Measurements from ENCODE around the gene ADARB2.
"Not testable (repeated sequence)": the region's sequence is repeated elsewhere in the genome, so short reads cannot be mapped to it uniquely, and the experiment has no call there.

ADARB2 gene

DNA sequence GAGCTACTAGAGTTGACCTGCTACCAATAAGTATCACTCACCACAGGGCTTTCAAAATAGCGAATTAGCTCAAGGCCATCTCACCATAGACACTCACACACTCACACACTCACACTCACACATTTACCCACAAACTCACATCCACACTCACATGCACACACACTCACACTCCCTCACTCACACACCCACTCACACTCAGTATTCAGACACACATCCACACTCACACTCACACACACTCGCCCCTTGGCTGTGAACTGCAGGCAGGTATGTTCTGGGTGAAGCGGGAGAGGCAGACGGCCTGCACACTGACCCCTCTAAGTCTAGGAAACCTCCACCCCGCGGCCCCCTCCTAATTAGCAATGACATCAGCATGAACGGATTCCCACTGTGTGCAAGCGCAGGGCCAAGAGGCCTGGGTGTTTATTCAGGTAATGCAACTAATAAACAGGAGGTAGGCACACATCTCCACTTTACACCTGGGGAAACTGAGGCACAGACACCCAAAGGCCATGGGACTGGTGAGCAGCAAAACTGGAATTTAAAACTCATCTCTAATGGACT is 94.6 kb downstream of the ADARB2 start:
- DNase-seq (ENCODE audit: low spot score) = no peak

DNA sequence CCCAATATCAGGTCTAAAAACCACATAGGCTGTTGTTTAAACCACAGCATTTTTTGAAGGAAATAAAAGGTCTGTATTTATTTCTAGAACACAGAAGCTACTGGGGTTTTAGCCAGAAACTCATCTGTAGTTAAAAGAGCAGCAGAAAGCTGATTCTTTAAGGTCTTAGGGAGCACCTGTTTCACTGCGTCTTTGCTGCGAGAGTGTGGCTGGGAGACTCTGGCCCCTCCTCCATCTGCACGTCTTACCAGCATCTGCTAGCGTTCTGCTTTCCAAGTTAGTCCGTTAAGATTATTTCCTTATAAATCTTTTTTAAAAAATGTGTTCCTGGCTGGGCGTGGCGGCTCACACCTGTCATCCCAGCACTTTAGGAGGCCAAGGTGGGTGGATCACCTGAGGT is 95.9 kb downstream of the ADARB2 start:
- DNase-seq (ENCODE audit: low spot score) = no peak

DNA sequence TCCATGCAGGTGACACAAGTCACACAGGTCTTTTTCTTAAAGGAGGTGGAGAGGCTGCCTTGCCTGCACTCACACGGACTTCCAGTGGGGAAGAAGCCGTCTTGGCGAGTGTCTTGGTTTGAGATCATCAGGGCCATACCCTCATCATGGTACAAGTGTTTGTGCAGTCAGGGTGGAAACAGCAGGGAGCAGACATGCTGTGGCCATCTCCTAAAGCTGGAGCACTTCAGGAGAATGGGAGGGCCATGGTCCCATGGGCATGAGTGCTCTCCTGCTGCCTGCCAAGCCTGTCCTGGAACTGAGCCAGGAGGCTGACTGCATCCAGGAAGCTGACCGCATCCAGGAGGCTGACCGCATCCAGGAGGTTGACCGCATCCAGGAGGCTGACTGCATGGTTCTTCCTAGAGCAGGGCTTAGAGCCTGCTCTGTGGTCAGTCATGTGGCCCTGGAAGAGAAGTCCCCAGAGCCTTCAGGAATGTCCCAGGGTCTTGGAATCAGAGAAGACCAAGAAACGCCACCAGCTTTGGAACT is 98.4 kb downstream of the ADARB2 start:
- DNase-seq (ENCODE audit: low spot score) = no peak

DNA sequence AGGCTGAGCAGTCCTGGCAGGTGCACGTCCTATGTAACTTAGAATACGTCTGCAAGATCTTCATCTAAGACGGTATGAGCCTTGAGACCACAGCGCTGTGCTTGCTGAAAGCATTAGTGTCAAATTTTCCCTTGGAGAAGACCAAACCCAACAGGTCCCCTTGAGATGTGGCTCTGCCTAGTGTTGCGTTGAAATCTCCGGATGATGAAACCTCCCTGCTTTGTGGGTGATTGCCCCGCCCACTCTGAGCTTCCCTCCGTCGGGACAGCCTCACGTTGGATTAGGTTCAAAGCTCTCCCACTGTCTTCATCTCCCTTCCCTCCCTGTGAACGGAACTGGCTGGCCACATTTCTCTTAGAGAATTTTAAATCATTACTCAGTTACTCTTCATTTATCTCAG is 102.0 kb downstream of the ADARB2 start:
- no peak for DNase-seq (ENCODE audit: low spot score)

DNA sequence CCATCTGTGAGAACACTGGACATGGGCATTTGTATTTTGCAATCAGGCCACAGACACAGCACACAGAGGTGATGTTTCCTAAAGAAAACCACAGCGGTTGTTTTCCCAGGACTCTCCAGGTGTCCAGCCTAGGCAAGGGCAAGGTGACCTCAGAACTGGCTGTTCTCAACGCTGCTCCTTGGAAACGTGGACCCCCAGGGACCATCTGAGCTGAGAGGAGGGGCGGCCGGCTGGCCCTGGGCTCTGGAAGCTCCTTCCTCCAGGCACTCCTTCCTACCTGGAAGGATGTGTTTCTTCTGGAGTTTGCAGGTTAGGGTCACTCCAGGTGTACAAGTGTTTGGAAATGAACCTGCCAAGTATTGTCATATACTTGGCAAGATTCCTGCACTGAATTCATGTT is 103.1 kb downstream of the ADARB2 start:
- no peak for DNase-seq (ENCODE audit: low spot score)

DNA sequence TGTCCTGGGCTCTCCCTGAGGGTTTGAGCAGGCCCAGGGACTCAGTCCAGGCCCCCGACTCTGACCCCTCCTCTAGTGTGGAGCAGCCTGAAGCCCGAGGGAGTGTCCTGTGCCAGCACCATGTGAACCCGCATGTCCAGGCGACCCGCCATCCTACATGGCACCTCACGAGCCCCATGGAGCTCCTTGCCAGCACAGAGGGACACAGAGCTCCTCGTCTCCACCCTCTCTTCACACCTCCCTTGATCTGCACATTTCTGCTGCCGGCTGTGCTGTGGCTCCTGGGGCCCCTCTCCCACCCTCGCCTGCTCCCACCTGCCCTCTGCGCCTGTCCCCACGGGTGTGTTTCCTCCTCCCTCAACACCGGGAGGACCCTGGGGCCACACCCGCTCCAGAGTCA is 103.5 kb downstream of the ADARB2 start:
- DNase-seq (ENCODE audit: low spot score) = no peak

DNA sequence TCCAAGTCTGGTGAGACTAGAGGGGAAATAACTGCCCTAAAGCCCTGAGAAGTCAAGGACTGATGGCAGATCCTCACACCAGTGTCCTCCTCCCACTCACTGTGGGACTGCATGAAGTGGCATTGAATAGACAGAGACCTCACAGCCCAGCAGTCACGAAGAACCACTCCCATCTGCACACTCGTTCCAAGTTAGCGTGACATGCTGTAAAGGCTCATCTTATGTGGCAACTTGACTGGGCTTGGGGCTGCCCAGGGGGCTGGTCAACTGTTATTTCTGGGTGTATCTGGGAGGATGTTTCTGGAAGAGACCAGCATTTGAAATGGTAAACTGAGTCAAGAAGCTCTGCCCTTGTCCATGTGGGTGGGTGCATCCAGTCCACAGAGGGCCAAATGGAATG is 104.7 kb downstream of the ADARB2 start:
- no peak for DNase-seq (ENCODE audit: low spot score)

DNA sequence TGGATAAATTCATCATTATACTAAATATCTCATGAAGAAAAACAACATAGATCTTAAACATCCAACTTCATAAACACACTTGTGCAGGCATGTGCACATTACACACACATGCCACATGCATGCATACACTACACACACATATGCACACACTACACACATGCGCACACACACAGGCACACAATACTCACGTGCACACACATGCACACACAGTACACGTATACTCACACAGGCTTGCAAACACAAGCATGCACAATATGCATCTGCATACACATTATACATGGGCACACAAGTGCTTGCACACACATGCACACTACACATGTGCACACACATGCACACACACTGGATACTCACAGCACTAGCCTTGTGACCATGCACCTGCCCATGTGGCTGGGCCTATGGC is 105.2 kb downstream of the ADARB2 start:
- no peak for DNase-seq (ENCODE audit: low spot score)

DNA sequence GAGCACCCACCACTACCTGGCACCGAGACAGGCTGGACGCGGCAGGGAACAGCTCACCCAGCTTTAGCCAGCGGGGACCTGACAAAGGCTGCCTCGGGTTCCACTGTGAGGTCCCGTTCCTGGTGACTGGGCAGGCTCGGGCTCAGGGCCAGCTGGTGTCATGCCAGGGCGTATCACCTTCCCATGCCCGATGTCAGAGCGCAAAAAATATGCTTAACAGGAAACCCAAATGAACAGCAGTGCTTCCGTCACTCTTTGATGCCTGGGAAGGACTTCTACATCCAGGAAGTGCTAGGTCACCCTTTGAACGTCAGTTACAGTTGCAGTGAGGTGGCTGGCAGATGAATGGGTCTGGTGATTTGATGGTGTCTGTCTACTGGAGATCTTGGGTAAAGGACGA is 106.0 kb downstream of the ADARB2 start:
- no peak for DNase-seq (ENCODE audit: low spot score)

DNA sequence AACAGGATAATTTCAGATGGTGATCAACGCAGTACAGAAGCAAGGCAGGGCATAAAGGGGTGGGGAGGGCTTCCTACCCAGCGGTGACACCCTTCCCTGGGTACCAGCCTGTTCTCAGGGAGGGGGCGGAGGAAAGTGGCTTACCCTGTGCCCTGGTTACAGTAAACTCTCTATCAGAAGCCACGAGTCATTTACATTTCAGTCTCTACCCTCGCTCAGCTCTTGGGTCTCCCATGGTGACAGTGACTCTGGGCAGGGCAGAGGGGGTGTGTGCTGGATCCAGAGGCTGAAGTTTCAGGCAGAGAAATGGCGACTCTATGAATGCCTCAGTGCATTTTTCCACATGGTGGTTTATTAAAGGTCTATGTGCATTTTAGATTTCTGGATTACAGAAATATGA is 107.0 kb downstream of the ADARB2 start:
- DNase-seq (ENCODE audit: low spot score) = no peak

DNA sequence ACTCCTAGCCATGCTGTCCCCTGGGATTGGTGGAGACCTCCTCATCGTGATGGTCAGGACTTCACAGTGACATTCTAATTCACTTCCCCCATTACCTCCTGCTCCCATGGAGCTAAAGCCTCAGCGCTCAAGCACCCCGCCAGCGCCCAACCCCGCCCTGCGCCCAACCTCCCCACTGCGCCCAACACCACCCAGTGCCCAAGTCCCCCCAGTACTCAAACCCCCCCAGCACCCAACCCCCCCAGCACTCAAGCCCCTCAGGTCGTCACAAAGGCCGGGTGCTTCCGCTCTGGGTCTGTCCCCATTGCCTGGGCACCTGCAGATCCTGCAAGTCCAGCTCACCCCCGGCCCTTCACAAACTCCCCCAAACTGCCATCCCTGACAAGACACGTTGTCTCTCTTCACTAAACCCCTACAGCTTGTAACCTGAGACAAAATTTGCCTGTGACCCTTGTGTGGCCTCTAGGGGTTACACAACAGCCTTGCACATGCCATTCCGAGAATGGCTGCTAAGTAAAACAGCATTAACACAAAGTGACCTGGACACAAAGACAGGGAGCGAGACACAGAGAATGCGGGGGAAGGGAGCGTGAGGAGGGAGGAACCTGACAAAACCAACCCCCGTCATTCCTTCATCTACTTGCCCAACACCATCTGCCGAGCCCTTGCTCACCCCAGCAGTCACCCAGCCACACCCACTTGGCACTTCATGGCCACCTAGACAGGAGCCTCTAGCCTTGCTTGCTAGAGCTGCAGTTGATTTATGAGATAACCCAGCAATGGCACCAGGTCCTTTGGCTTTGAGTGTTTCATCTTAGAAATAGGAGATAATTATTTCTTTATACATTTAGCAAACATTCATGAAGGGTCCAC is 107.8 kb downstream of the ADARB2 start:
- no peak for DNase-seq (ENCODE audit: low spot score)

DNA sequence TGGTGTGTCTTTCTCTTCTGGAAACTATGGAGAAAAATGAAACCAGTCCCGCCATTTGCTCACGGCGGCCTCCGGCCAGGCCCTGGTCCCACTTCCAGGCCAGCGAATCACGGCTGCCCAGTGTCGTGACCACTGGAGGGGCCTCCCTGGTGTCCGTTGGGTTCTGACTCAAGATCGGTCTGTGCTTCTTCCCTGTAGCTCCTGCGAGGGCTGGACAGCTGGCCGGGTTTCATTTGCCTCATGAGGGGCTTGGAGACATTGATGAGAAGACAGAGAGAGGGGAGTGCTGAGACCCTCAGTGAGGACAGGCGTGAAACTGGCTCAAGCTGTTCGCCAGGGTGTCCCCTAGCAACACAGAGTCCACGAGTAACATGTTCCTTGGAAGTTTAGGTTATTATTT is 108.6 kb downstream of the ADARB2 start:
- DNase-seq (ENCODE audit: low spot score) = no peak

DNA sequence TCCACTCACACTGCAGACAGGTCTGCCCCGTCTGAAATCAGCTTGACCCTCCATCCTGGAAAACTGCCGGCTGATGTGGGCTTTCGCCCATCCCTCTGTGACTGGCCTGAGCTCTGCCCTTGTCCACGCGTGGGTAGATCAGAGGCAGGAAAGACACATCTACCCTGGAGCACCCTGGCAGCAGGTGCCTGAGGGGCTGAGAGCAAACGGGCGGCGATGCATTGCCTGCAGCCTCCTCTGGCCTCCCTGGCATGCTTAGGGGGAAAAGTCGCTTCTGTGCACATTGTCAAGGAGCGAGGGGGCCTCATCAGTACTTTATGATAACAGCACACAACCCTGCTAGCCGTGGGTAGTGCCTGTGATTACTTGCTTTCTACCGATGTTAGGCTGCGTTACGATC is 109.4 kb downstream of the ADARB2 start:
- no peak for DNase-seq (ENCODE audit: low spot score)

DNA sequence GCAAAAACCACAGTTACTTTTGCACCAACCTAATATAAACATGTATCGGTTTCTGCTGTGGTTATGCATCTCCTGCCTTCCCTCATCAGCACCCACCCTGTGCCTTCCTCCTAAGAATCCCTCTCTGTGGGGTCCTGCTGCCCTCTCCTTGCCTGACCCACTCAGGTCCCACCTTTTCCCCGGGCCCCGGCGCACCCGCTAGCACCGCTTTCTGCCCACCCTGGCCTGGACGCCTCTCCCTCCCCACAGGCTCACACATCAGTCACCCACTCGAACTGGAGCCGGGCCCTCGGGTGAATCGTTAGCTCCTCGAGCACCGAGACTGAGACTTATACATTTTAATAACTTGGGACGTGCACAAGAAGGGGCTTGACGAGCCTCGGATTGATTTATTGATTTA is 110.5 kb downstream of the ADARB2 start:
- no peak for DNase-seq (ENCODE audit: low spot score)

DNA sequence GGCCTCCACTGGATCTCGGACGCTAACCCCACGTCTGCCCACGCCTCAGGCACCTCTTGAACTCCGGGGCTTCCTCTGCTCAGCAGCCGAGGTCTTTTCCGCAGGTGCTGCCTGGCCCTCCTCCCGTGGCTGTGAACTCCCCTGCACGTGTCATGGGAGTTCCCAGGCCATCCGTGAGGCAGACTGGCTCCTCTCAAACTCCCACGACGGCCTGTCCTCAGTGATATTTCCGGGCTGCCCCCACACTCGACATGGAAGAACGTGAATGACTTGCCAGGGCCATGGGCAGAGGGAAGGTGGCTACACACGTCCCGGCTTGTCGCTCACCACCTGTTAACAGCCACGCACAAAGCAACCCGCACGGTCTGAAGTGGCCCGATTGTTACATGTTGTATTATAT is 110.9 kb downstream of the ADARB2 start:
- no peak for DNase-seq (ENCODE audit: low spot score)

DNA sequence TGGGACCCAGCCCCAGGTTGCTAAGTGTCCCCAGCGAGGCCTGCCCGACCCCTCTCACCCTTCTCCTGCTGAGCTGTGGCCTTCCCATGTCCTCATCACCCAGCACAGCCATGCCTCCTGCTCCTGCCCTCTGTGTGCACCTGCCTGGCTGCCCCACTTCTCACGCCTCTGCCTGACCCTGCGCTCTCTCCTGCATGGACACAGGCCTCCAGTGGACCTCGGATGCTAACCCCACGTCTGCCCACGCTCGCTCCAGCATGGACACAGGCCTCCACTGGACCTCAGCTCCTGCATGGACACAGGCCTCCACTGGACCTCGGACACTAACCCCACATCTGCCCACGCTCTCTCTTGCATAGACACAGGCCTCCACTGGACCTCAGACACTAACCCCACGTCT is 111.6 kb downstream of the ADARB2 start:
- no peak for DNase-seq (ENCODE audit: low spot score)

DNA sequence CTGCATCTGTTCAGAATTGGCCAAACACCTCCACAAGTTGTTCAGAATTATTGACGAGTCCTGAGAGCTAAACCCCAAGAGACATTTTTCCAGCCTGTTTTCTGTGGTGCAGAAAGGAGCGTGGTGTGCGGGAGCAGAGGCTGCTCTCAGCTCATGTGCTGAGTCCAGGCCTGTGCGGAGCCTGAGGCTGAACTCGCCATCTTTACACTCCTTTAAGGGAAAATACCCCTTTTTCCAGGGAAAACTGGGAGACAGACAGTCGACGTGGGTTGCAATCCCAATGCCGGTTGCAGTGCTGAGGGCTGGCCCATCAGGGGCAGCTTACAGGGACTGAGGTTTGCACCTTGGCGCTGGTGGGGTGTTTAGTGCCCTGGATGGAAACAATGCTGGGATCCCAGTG is 112.2 kb downstream of the ADARB2 start:
- DNase-seq (ENCODE audit: low spot score) = no peak

DNA sequence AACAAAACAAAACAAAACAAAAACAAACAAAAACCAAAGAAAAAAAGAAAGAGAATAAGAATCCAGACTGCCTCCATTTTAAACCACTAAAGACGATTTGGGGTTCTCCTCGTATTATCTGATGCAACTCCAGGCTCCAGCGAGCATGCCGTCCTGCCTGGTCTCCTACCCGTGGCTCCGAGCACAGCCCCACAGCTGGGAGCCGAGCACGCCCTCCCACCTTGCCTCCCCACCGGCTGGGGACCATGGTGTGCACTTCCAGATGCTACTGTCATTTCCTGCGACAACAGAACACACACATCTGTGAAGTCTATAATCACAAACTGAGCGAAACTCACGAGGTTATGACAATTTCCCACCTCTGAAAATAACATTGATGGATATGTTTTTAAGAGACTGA is 113.1 kb downstream of the ADARB2 start:
- DNase-seq (ENCODE audit: low spot score) = no peak

DNA sequence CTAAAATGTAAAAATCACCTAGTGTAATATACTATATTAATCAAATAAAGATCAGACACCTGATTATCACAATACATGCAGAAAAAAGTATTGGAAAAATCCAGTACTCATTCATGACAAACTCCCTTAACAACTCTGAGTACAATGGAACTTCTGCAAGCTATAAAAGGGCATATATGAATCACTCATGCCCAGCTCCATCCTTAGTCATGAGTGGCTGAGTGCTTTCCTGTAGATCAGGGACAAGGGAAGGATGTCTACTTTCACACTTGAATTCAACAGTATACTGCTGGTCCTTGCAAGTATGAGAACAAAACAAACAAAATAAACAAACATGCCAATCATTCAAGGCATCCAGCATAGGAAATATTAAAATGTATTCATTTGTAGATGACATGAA is 116.5 kb downstream of the ADARB2 start:
- DNase-seq (ENCODE audit: low spot score) = no peak

DNA sequence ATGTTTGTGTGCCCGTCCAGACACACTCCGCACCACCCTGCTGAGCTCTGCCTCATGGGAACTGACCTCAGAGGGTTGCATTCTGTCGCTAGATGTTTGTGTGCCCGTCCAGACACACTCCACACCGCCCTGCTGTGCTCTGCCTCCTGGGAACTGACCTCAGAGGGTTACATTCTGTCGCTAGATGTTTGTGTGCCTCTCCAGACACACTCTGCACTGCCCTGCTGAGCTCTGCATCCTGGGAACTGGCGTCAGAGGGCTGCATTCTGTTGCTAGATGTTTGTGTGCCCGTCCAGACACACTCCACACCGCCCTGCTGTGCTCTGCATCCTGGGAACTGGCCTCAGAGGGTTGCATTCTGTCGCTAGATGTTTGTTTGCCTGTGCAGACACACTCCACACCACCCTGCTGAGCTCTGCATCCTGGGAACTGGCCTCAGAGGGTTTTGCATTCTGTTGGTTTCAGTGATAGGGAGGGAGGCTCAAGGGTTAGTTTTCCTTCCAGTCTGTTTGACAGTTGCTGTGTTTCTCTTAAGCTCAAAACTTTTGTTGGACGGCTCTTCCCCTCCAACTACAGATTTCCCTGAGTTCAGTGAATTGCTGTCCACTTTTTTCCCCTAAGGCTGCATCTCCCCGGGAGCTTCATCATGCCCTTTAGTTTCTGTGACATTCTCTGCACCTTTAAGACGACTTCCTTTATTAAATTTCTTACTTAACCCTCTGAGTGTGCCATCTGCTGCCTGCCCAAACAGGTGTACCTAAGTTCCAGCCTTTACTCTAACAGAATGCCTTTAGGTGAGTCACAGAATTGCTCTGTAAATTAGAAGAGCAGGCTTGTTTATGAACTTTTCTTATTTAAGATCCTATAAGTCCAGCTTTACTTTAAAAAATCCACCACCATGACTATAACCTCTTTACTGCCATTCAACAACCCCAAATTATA is 119.7 kb downstream of the ADARB2 start:
- DNase-seq (ENCODE audit: low spot score) = not testable (repeated sequence)

DNA sequence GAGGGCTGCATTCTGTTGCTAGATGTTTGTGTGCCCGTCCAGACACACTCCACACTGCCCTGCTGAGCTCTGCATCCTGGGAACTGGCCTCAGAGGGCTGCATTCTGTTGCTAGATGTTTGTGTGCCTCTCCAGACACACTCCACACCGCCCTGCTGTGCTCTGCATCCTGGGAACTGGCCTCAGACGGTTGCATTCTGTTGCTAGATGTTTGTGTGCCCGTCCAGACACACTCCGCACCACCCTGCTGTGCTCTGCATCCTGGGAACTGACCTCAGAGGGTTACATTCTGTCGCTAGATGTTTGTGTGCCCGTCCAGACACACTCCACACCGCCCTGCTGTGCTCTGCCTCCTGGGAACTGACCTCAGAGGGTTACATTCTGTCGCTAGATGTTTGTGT is 120.6 kb downstream of the ADARB2 start:
- not testable (repeated sequence) for DNase-seq (ENCODE audit: low spot score)

DNA sequence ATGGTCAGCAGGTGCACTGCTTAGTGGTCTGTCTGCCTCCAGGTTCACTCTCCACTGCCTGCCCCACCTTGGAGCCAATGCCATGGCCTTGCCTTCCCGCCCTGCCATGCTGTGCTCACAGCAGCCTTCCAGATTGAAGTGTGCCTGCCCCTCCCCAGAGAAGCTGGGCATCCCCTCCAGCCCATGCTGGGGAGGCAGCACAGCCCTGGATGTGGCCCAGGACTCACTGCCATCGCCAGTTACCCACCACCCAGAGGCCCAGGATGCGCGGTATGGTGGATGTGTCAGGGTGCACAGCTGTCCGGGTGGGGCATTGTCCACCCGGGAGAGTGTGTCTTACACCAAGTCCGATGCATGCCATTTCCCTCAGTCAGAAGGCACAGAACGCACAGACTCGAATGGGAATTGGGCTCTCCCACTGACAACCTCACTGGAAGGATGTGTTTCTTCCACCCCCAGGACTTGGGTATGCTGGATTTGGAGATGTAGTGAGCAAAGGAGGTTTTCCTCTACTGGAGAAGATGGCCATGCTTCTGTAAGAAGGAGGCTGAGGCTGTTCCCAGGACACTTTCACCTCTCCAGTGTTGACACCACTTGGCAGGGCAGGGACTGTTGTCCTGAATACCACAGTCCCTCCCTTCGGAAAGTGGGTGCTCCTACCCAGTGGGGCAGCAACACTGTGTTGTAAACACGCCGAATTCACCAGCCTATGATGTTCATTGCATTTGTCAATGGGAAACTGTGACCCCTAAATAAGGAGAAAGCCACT is 122.0 kb downstream of the ADARB2 start:
- no peak for DNase-seq (ENCODE audit: low spot score)

Measured in HuH-7.5 (cell line).